Measurements from ENCODE around the gene PLS1.
"Not testable (repeated sequence)": the region's sequence is repeated elsewhere in the genome, so short reads cannot be mapped to it uniquely, and the experiment has no call there.

PLS1 gene

GRCh38 chr3:142596726-142597088 lies 514 bp downstream of the PLS1 start:
- no peak for DNase-seq (ENCODE audit: low read depth in 3 of 3)

GRCh38 chr3:142597906-142598305 lies 1.7 kb downstream of the PLS1 start:
- DNase-seq (ENCODE audit: low read depth in 3 of 3) = no peak

GRCh38 chr3:142601713-142602112 lies 5.5 kb downstream of the PLS1 start:
- DNase-seq (ENCODE audit: low read depth in 3 of 3) = no peak

- DNase-seq (ENCODE audit: low read depth in 3 of 3) = no peak
These were observed 6.6 kb downstream of the PLS1 start for GRCh38 chr3:142602619-142603385.

- DNase-seq (ENCODE audit: low read depth in 3 of 3) = not testable (repeated sequence)
These were observed 7.2 kb downstream of the PLS1 start for GRCh38 chr3:142603386-142603705.

- no peak for DNase-seq (ENCODE audit: low read depth in 3 of 3)
These were observed 8.7 kb downstream of the PLS1 start for GRCh38 chr3:142604940-142605339.

GRCh38 chr3:142608631-142609030 lies 12.4 kb downstream of the PLS1 start:
- DNase-seq (ENCODE audit: low read depth in 3 of 3) = no peak

GRCh38 chr3:142609136-142609535 lies 12.9 kb downstream of the PLS1 start:
- no peak for DNase-seq (ENCODE audit: low read depth in 3 of 3)

- DNase-seq (ENCODE audit: low read depth in 3 of 3) = no peak
These were observed 15.0 kb downstream of the PLS1 start for GRCh38 chr3:142611206-142611605.

- DNase-seq (ENCODE audit: low read depth in 3 of 3) = no peak
These were observed 17.3 kb downstream of the PLS1 start for GRCh38 chr3:142613491-142613890.

GRCh38 chr3:142614059-142614626 lies 17.9 kb downstream of the PLS1 start:
- DNase-seq (ENCODE audit: low read depth in 3 of 3) = no peak

- no peak for DNase-seq (ENCODE audit: low read depth in 3 of 3)
These were observed 19.0 kb downstream of the PLS1 start for GRCh38 chr3:142615171-142615570.

- DNase-seq (ENCODE audit: low read depth in 3 of 3) = no peak
These were observed 22.8 kb downstream of the PLS1 start for GRCh38 chr3:142618917-142619461.

- DNase-seq (ENCODE audit: low read depth in 3 of 3) = no peak
These were observed 26.2 kb downstream of the PLS1 start for GRCh38 chr3:142622405-142622804.

- no peak for DNase-seq (ENCODE audit: low read depth in 3 of 3)
These were observed 27.0 kb downstream of the PLS1 start for GRCh38 chr3:142623194-142623593.

- DNase-seq (ENCODE audit: low read depth in 3 of 3) = no peak
These were observed 28.4 kb downstream of the PLS1 start for GRCh38 chr3:142624341-142625152.

- no peak for DNase-seq (ENCODE audit: low read depth in 3 of 3)
These were observed 28.9 kb downstream of the PLS1 start for GRCh38 chr3:142625153-142625440.

GRCh38 chr3:142626971-142627370 lies 30.8 kb downstream of the PLS1 start:
- no peak for DNase-seq (ENCODE audit: low read depth in 3 of 3)

GRCh38 chr3:142628801-142629200 lies 32.6 kb downstream of the PLS1 start:
- no peak for DNase-seq (ENCODE audit: low read depth in 3 of 3)

- no peak for DNase-seq (ENCODE audit: low read depth in 3 of 3)
These were observed 36.9 kb downstream of the PLS1 start for GRCh38 chr3:142633073-142633472.

GRCh38 chr3:142636050-142636449 lies 39.9 kb downstream of the PLS1 start:
- no peak for DNase-seq (ENCODE audit: low read depth in 3 of 3)

GRCh38 chr3:142636664-142637063 lies 40.5 kb downstream of the PLS1 start:
- no peak for DNase-seq (ENCODE audit: low read depth in 3 of 3)

- no peak for DNase-seq (ENCODE audit: low read depth in 3 of 3)
These were observed 42.1 kb downstream of the PLS1 start for GRCh38 chr3:142638291-142638690.

Data from stimulated activated CD4-positive, alpha-beta T cell treated with anti-CD3 and anti-CD28 coated beads, TNF-alpha, amount 100 ng/mL, for 4 hours (primary cell).